GM12878 (cell line): ENCODE data around the gene PLOD3.

Source experiments
- EZH2 ChIP-seq: IDR thresholded peaks from 2 replicates; pipeline ENCODE4 v1.6.1; 2012; ENCODE audit warnings: low read depth, mild to moderate bottlenecking, control low read depth, inconsistent platforms, low read length, borderline replicate concordance; ENCODE audit not compliant: control insufficient read depth
- NFIC ChIP-seq: IDR thresholded peaks from 2 replicates; pipeline ENCODE4 v1.6.1; 2012; ENCODE audit warnings: low read depth, mild to moderate bottlenecking, inconsistent platforms, low read length, moderate library complexity
- NR2F1 ChIP-seq: fragments of 450-650 bp; conservative IDR thresholded peaks from 2 replicates; pipeline ENCODE4 v1.6.1; 2017; ENCODE audit warnings: mild to moderate bottlenecking
- PAX5 ChIP-seq: IDR thresholded peaks from 2 replicates; pipeline ENCODE4 v1.6.1; 2011; ENCODE audit warnings: low read depth, low read length, borderline replicate concordance
- RFX5 ChIP-seq: IDR thresholded peaks from 2 replicates; pipeline ENCODE4 v1.6.1; 2011; ENCODE audit warnings: low read depth, low read length, improper control_type of control experiment

DNA sequence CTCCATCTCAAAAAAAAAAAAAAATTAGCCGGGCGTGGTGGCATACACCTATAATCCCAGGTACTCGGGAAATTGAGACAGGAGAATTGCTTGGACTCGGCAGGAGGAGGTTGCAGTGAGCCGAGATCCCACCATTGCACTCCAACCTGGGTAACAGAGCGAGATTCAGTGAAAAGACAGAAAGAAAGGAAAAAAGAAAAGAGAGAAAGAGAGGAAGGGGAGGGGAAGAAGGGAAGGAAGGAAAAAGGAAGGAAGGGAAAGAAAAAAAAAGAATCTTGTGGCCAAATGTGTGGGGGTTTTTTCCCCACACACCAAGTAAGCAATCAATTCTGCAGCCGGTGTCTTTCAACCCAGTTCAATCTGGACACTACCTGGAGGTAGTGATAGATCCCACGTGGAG lies 28.3 kb downstream of the PLOD3 start:
- TF ChIP-seq NFIC (no peak), EZH2 (no peak), NR2F1 (no peak), PAX5 (no peak), RFX5 (no peak)
